Keratinocyte (primary cell): ENCODE measurements around the gene TACC2. TPM values are rescaled to one million over a fixed set of nuclear protein-coding genes. Genes with fewer than 3 reads are reported as not detected.

Source experiments
- DNase-seq: peaks from one replicate; pipeline ENCODE4 v3.0.0-alpha.2; 2011; ENCODE audit warnings: low read depth, missing footprints, low spot score
- FAIRE-seq: peaks from 2 replicates; lab custom pipeline; 2011; peaks lifted over from hg19 to GRCh38; lab: Jason Lieb, UNC
- H2AFZ ChIP-seq: 2 replicates; pipeline ENCODE4 v1.6.0; 2012; ENCODE audit warnings: low read length, control low read depth, inconsistent platforms; ENCODE audit not compliant: control insufficient read depth
- H3K27ac ChIP-seq: 2 replicates; pipeline ENCODE4 v1.5.1; 2011; ENCODE audit warnings: low read length; ENCODE audit not compliant: control insufficient read depth, insufficient read depth
- H3K27me3 ChIP-seq: 3 replicates; pipeline ENCODE4 v1.6.0; 2011; ENCODE audit warnings: low read length; ENCODE audit not compliant: control insufficient read depth, insufficient read depth; ENCODE audit errors: extremely low read depth
- H3K36me3 ChIP-seq, 2 experiments: 2 replicates in 1 of 2; 3 replicates in 1 of 2; pipeline ENCODE4 v1.5.1; 2011; ENCODE audit warnings: low read length in 2 of 2, mild to moderate bottlenecking in 1 of 2; ENCODE audit not compliant: control insufficient read depth in 2 of 2, insufficient read depth in 2 of 2; ENCODE audit errors: extremely low read depth in 1 of 2
- H3K4me1 ChIP-seq: 3 replicates; pipeline ENCODE4 v1.5.1; 2011; ENCODE audit warnings: low read length; ENCODE audit not compliant: control insufficient read depth, insufficient read depth; ENCODE audit errors: extremely low read depth
- H3K4me2 ChIP-seq: 3 replicates; pipeline ENCODE4 v1.6.0; 2011; ENCODE audit warnings: low read depth, low read length; ENCODE audit not compliant: control insufficient read depth, insufficient read depth; ENCODE audit errors: extremely low read depth
- H3K4me3 ChIP-seq, 3 experiments: fragments of 200-600 bp in 1 of 3; sonication (generic) in 1 of 3; 2 replicates in 2 of 3; 3 replicates in 1 of 3; pipeline ENCODE4 v1.5.1; 2011 to 2016; ENCODE audit warnings: low read length in 3 of 3, mild to moderate bottlenecking in 3 of 3, control low read depth in 2 of 3, inconsistent platforms in 1 of 3, low read depth in 1 of 3, mixed read lengths in 1 of 3, mixed run types in 1 of 3, moderate library complexity in 1 of 3; ENCODE audit not compliant: control insufficient read depth in 2 of 3, insufficient read depth in 2 of 3; ENCODE audit errors: extremely low read depth in 1 of 3
- H3K79me2 ChIP-seq: 2 replicates; pipeline ENCODE4 v1.6.0; 2012; ENCODE audit warnings: low read length; ENCODE audit not compliant: control insufficient read depth, insufficient read depth
- H3K9ac ChIP-seq: 3 replicates; pipeline ENCODE4 v1.6.0; 2011; ENCODE audit warnings: low read length; ENCODE audit not compliant: control insufficient read depth, insufficient read depth; ENCODE audit errors: extremely low read depth
- H3K9me1 ChIP-seq: 3 replicates; pipeline ENCODE4 v1.6.0; 2011; ENCODE audit warnings: low read length; ENCODE audit not compliant: control insufficient read depth, insufficient read depth; ENCODE audit errors: extremely low read depth
- H3K9me3 ChIP-seq: 2 replicates; pipeline ENCODE4 v1.5.1; 2012; ENCODE audit warnings: low read depth, low read length; ENCODE audit not compliant: control insufficient read depth
- H4K20me1 ChIP-seq: 3 replicates; pipeline ENCODE4 v1.6.0; 2011; ENCODE audit warnings: low read length; ENCODE audit not compliant: control insufficient read depth, insufficient read depth; ENCODE audit errors: extremely low read depth
- CTCF ChIP-seq, 3 experiments: IDR thresholded peaks in 1 of 3; conservative IDR thresholded peaks in 1 of 3; optimal IDR thresholded peaks in 1 of 3; 2 replicates in 2 of 3; 3 replicates in 1 of 3; pipeline versions ENCODE3 to v1.5.1; 2011; ENCODE audit warnings: low read length in 3 of 3, mild to moderate bottlenecking in 3 of 3, moderate library complexity in 2 of 3, control low read depth in 1 of 3, inconsistent platforms in 1 of 3; ENCODE audit not compliant: insufficient read depth in 2 of 3; ENCODE audit errors: extremely low read depth in 1 of 3
- EZH2 ChIP-seq: IDR thresholded peaks from one replicate; pipeline ENCODE4 v1.6.1; 2012; ENCODE audit warnings: inconsistent platforms, mild to moderate bottlenecking, low read length, moderate library complexity
- dilution Hi-C: fragments of 300-500 bp; cut with MboI; formaldehyde crosslinking; loops from one replicate; pipeline ENCODE4 v1.7.0; 2020; ENCODE audit warnings: low sequenced_read_pairs; ENCODE audit not compliant: extremely low pct_ligation_motif_present
- polyA plus RNA-seq, 5 experiments: library from polyadenylated mRNA; depleted of rRNA in 3 of 5; stranded (reverse) in 3 of 5; stranded (forward) in 1 of 5; unstranded in 1 of 5; fragments of >200 nt; gene quantifications; 1 replicate in 1 of 5; 2 replicates in 3 of 5; 3 replicates in 1 of 5; pipeline versions ENCODE4 v1.2.1 to v1.2.3, GENCODE V29; 2011 to 2012; ENCODE audit warnings: missing spikeins in 2 of 5, low read depth in 1 of 5, low replicate concordance in 1 of 5

The TACC2 gene
- polyA plus RNA-seq, 1 donor (not counting 4 experiments of a cell fraction or from before 2014, with no cell fraction given): 12.8 TPM

GRCh38 chr10:122087436-122087835, 98.5 kb downstream of the TACC2 start:
- Histone ChIP-seq H4K20me1 (no peaks in the 10 kb centered on the region), H3K9me3 (no peaks in the 10 kb centered on the region), H3K9me1 (no peaks in the 10 kb centered on the region), H3K27ac (peak overlapping the region; percentile 15), H3K79me2 (no peaks in the 10 kb centered on the region), H2AFZ (peak overlapping the region; percentile 18), H3K27me3 (no peaks in the 10 kb centered on the region), H3K4me1 (peaks cover 69% of the 10 kb centered on the region), H3K36me3 (no peaks in the 10 kb centered on the region), H3K4me3 (peak overlapping the region in 2 of 3 experiments; percentile 11 to 22), H3K9ac (peak overlapping the region; percentile 53), H3K4me2 (peak overlapping the region; percentile 60)
- FAIRE-seq: peak; percentile 86
- TF ChIP-seq EZH2: no peak
- no peak for TF ChIP-seq CTCF (optimal IDR thresholded peaks at IDR 0.05 in 1 of 3, IDR thresholded peaks at IDR 0.05 in 1 of 3, conservative IDR thresholded peaks at IDR 0.05 in 1 of 3; ENCODE audit: extremely low read depth in 1 of 3, insufficient read depth in 2 of 3, low read length in 3 of 3)
- DNase-seq: no peak
- dilution Hi-C loops: no loop called here

DNA sequence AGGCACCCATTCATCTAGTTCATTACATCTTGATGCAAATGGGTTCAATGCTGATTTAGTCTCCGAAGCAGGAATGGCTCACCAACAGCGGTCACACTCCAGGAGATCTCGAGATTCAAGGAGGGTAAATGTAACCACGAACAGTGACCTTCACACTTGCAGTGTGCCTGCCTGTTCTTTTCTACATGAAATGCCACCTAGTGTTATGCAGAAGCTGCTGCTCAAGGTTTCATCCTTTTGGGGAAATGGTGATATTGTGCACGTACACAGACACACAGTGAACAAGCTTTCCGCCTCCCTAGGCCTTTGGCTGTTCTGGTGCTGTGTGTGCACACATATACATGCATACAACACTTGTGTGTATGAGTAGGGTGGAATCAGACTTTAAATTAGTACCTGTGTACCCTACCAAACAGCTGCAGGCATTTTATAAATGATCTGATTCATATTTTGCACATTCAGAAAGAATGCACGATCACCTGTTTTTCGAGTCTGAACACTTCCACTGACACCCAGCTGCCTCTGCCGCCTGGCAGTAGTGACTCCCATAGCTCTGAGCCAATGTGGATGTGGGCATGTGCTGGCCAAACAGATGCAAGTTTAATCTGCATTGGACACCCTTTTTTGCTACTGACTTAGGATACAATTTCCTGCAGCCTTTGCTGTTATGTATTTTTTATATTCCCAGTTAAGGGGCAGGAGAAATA, 100.5 kb downstream of the TACC2 start:
- Histone ChIP-seq H3K27me3 (no peaks in the 10 kb centered on the region), H3K9me1 (no peaks in the 10 kb centered on the region), H3K27ac (peak overlapping the region; percentile 65), H3K4me2 (peak overlapping the region; percentile 70), H3K36me3 (no peaks in the 10 kb centered on the region), H3K4me3 (no peak overlapping the region), H4K20me1 (no peaks in the 10 kb centered on the region), H3K79me2 (no peaks in the 10 kb centered on the region), H3K9ac (peak overlapping the region; percentile 25), H2AFZ (no peak overlapping the region), H3K9me3 (no peaks in the 10 kb centered on the region), H3K4me1 (peaks cover 52% of the 10 kb centered on the region)
- DNase-seq (peak; percentile 86), FAIRE-seq (peak; percentile 98)
- dilution Hi-C loops: no loop called here
- TF ChIP-seq CTCF (optimal IDR thresholded peaks at IDR 0.05 in 1 of 3, IDR thresholded peaks at IDR 0.05 in 1 of 3, conservative IDR thresholded peaks at IDR 0.05 in 1 of 3; ENCODE audit: extremely low read depth in 1 of 3, insufficient read depth in 2 of 3, low read length in 3 of 3) (peak in 1 of 3 experiments; percentile 39), EZH2 (no peak)
